Kidney tubule cell (primary cell): ENCODE results near the gene ADI1.
A peak's percentile ranks its signal among the peaks of the same experiment; 100 is the strongest.

Source experiments
- DNase-seq: peaks from one replicate; pipeline ENCODE4 v3.0.0-alpha.2; 2018; ENCODE audit warnings: low spot score

The ADI1 gene

GRCh38 chr2:3519255-3520205 lies at the start of gene ADI1:
Gene ADI1, minus strand, starts transcription at chr2:3519531. Its CDS starts 44 bp downstream, at chr2:3519487.
- DNase-seq = peak; percentile 82

- DNase-seq = no peak
Observed at GRCh38 chr2:3566806-3567205, 47.5 kb upstream of the ADI1 start.

GRCh38 chr2:3565117-3565516 lies 45.8 kb upstream of the ADI1 start:
- no peak for DNase-seq

- DNase-seq = no peak
Observed at GRCh38 chr2:3563521-3563976, 44.2 kb upstream of the ADI1 start.

- peak; percentile 99 for DNase-seq
Observed at GRCh38 chr2:3558205-3559014, 39.1 kb upstream of the ADI1 start, which contains the start of gene RNASEH1. Gene RNASEH1, minus strand, starts transcription at chr2:3558333. Its CDS starts 73 bp downstream, at chr2:3558260.

GRCh38 chr2:3557639-3558204 lies 38.4 kb upstream of the ADI1 start:
- DNase-seq = peak; percentile 15

GRCh38 chr2:3553946-3554345 lies 34.6 kb upstream of the ADI1 start:
- no peak for DNase-seq

- DNase-seq = peak; percentile 22
Observed at GRCh38 chr2:3547915-3548314, 28.6 kb upstream of the ADI1 start.

GRCh38 chr2:3545788-3546478 lies 26.6 kb upstream of the ADI1 start:
- DNase-seq = no peak

- no peak for DNase-seq
Observed at GRCh38 chr2:3543023-3543683, 23.8 kb upstream of the ADI1 start.

GRCh38 chr2:3542107-3542506 lies 22.8 kb upstream of the ADI1 start:
- DNase-seq = no peak

GRCh38 chr2:3539836-3540235 lies 20.5 kb upstream of the ADI1 start:
- DNase-seq = no peak

- DNase-seq = peak; percentile 66
Observed at GRCh38 chr2:3536682-3537632, 17.6 kb upstream of the ADI1 start.

- peak; percentile 93 for DNase-seq
Observed at GRCh38 chr2:3535794-3536681, 16.7 kb upstream of the ADI1 start.

- no peak for DNase-seq
Observed at GRCh38 chr2:3535467-3535793, 16.1 kb upstream of the ADI1 start.

GRCh38 chr2:3534251-3534814 lies 15.0 kb upstream of the ADI1 start:
- DNase-seq = no peak

- no peak for DNase-seq
Observed at GRCh38 chr2:3533836-3534235, 14.5 kb upstream of the ADI1 start.

GRCh38 chr2:3532941-3533340 lies 13.6 kb upstream of the ADI1 start:
- DNase-seq = no peak
